H1 (cell line): ENCODE data around the gene AATK. TPM values are rescaled to one million over a fixed set of nuclear protein-coding genes. Genes with fewer than 3 reads are reported as not detected.

Source experiments
- CTCF ChIA-PET: fragments of 300-600 bp; sonication (Branson Sonifier 250); formaldehyde crosslinking; loops from one replicate; lab custom pipeline; 2021; ENCODE audit not compliant: partially characterized antibody; lab: Charles Lee
- POLR2A ChIA-PET: fragments of 300-600 bp; sonication (Branson Sonifier 250); formaldehyde crosslinking; loops from one replicate; lab custom pipeline; 2021; ENCODE audit warnings: inconsistent platforms; ENCODE audit not compliant: partially characterized antibody; lab: Charles Lee
- DNase-seq, 2 experiments: peaks; one replicate each; pipeline versions ENCODE4 v3.0.0 to v3.0.0-alpha.2; 2010 to 2022; ENCODE audit warnings: low spot score in 2 of 2, low read depth in 1 of 2, mixed read lengths in 1 of 2
- FAIRE-seq: peaks from 2 replicates; lab custom pipeline; 2011; peaks lifted over from hg19 to GRCh38; lab: Jason Lieb, UNC
- H2AFZ ChIP-seq: 2 replicates; pipeline ENCODE4 v1.8.1; 2012; ENCODE audit warnings: low read length, inconsistent platforms
- H2AK5ac ChIP-seq: 2 replicates; pipeline ENCODE4 v1.6.1; 2013; ENCODE audit warnings: low read depth, low read length
- H2BK120ac ChIP-seq: replicated peaks from 2 replicates; pipeline ENCODE3; 2013; ENCODE audit warnings: low read depth, low read length, inconsistent platforms
- H2BK12ac ChIP-seq: 2 replicates; pipeline ENCODE4 v1.6.1; 2013; ENCODE audit warnings: low read depth, low read length
- H2BK15ac ChIP-seq: 2 replicates; pipeline ENCODE4 v1.6.1; 2013; ENCODE audit warnings: low read length
- H2BK20ac ChIP-seq: 2 replicates; pipeline ENCODE4 v1.6.1; 2013; ENCODE audit warnings: low read length
- H2BK5ac ChIP-seq: 2 replicates; pipeline ENCODE4 v1.6.1; 2013; ENCODE audit warnings: low read depth, low read length
- H3K14ac ChIP-seq: 2 replicates; pipeline ENCODE4 v1.6.1; 2013; ENCODE audit warnings: inconsistent platforms; ENCODE audit not compliant: insufficient read length
- H3K18ac ChIP-seq: 2 replicates; pipeline ENCODE4 v1.6.1; 2013; ENCODE audit warnings: low read length; ENCODE audit errors: extremely low read depth
- H3K23ac ChIP-seq: 2 replicates; pipeline ENCODE4 v1.6.1; 2013; ENCODE audit warnings: inconsistent platforms; ENCODE audit not compliant: insufficient read length
- H3K23me2 ChIP-seq: 2 replicates; pipeline ENCODE4 v1.6.1; 2013; ENCODE audit warnings: low read depth, low read length
- H3K27ac ChIP-seq: 2 replicates; pipeline ENCODE4 v1.6.1; 2011; ENCODE audit warnings: low read depth, low read length, inconsistent platforms
- H3K27me3 ChIP-seq, 4 experiments: replicated peaks in 1 of 4; 1 replicate in 1 of 4; 2 replicates in 3 of 4; pipeline versions ENCODE4 v1.6.1 to v1.8.1; 2011 to 2013; ENCODE audit warnings: low read length in 3 of 4, mild to moderate bottlenecking in 3 of 4, inconsistent platforms in 2 of 4, mixed read lengths in 2 of 4, moderate library complexity in 1 of 4; ENCODE audit not compliant: control insufficient read depth in 3 of 4, insufficient read depth in 3 of 4; ENCODE audit errors: extremely low read depth in 1 of 4
- H3K36me3 ChIP-seq, 4 experiments: 2 replicates each; pipeline versions ENCODE4 v1.6.1 to v1.8.1; 2011 to 2013; ENCODE audit warnings: mild to moderate bottlenecking in 4 of 4, low read length in 3 of 4, moderate library complexity in 2 of 4, control low read depth in 1 of 4, inconsistent platforms in 1 of 4; ENCODE audit not compliant: insufficient read depth in 4 of 4, control insufficient read depth in 2 of 4
- H3K4ac ChIP-seq: replicated peaks from 2 replicates; pipeline ENCODE3; 2013; ENCODE audit warnings: low read length, low read depth, mixed read lengths, inconsistent platforms; ENCODE audit not compliant: insufficient read length
- H3K4me1 ChIP-seq, 4 experiments: replicated peaks in 1 of 4; 1 replicate in 1 of 4; 2 replicates in 3 of 4; pipeline versions ENCODE4 v1.6.1 to v1.8.1; 2011 to 2013; ENCODE audit warnings: low read length in 3 of 4, inconsistent platforms in 2 of 4, mixed read lengths in 1 of 4; ENCODE audit not compliant: insufficient read depth in 4 of 4, control insufficient read depth in 3 of 4
- H3K4me2 ChIP-seq, 2 experiments: 2 replicates each; pipeline versions ENCODE4 v1.6.1 to v1.8.1; 2011 to 2013; ENCODE audit warnings: low read depth in 2 of 2, low read length in 2 of 2, control low read depth in 1 of 2, inconsistent platforms in 1 of 2, mild to moderate bottlenecking in 1 of 2; ENCODE audit not compliant: insufficient read depth in 1 of 2
- H3K4me3 ChIP-seq, 4 experiments: fragments of 200-600, 300-600 bp in 1 of 4; sonication (generic), shearing (Covaris generic), sonication (Bioruptor Twin) in 1 of 4; 2 replicates each; pipeline versions ENCODE4 v1.5.1 to v1.8.1; 2011 to 2016; ENCODE audit warnings: low read length in 4 of 4, low read depth in 3 of 4, control low read depth in 2 of 4, inconsistent platforms in 2 of 4, mild to moderate bottlenecking in 2 of 4, mixed read lengths in 1 of 4, moderate library complexity in 1 of 4; ENCODE audit not compliant: insufficient read depth in 2 of 4; ENCODE audit errors: extremely low read depth in 1 of 4
- H3K56ac ChIP-seq: replicated peaks from 2 replicates; pipeline ENCODE3; 2013; ENCODE audit warnings: low read depth, mild to moderate bottlenecking, mixed read lengths, low read length, inconsistent platforms; ENCODE audit not compliant: insufficient read length
- H3K79me1 ChIP-seq: 2 replicates; pipeline ENCODE4 v1.6.1; 2013; ENCODE audit warnings: low read depth, low read length, control low read depth
- H3K79me2 ChIP-seq, 2 experiments: 2 replicates each; pipeline versions ENCODE4 v1.6.1 to v1.8.1; 2012 to 2013; ENCODE audit warnings: low read length in 2 of 2, mild to moderate bottlenecking in 2 of 2, inconsistent platforms in 1 of 2; ENCODE audit not compliant: insufficient read depth in 2 of 2, control insufficient read depth in 1 of 2
- H3K9ac ChIP-seq, 4 experiments: replicated peaks in 1 of 4; 1 replicate in 1 of 4; 2 replicates in 3 of 4; pipeline versions ENCODE4 v1.6.1 to v1.8.1; 2011 to 2013; ENCODE audit warnings: low read depth in 3 of 4, low read length in 3 of 4, control low read depth in 2 of 4, mild to moderate bottlenecking in 2 of 4, moderate library complexity in 2 of 4, inconsistent platforms in 1 of 4; ENCODE audit errors: extremely low read depth in 1 of 4
- H3K9me3 ChIP-seq, 2 experiments: 2 replicates each; pipeline versions ENCODE4 v1.6.1 to v1.8.1; 2012 to 2013; ENCODE audit warnings: mild to moderate bottlenecking in 2 of 2, moderate library complexity in 2 of 2, control low read depth in 1 of 2, inconsistent platforms in 1 of 2, low read depth in 1 of 2, low read length in 1 of 2, mixed read lengths in 1 of 2; ENCODE audit not compliant: insufficient read depth in 2 of 2
- H4K20me1 ChIP-seq, 2 experiments: replicated peaks in 1 of 2; 2 replicates each; pipeline versions ENCODE3 to v1.8.1; 2011 to 2013; ENCODE audit warnings: inconsistent platforms in 2 of 2, low read length in 2 of 2, mild to moderate bottlenecking in 1 of 2; ENCODE audit not compliant: insufficient read depth in 2 of 2, control insufficient read depth in 1 of 2
- H4K5ac ChIP-seq: 2 replicates; pipeline ENCODE4 v1.6.1; 2013; ENCODE audit warnings: low read length, low read depth, mixed read lengths, inconsistent platforms; ENCODE audit not compliant: insufficient read length
- H4K8ac ChIP-seq: 2 replicates; pipeline ENCODE4 v1.8.0; 2013; ENCODE audit warnings: mild to moderate bottlenecking, moderate library complexity, low read length, inconsistent platforms; ENCODE audit not compliant: insufficient read depth; ENCODE audit errors: extremely low read depth
- H4K91ac ChIP-seq: replicated peaks from 2 replicates; pipeline ENCODE3; 2013; ENCODE audit warnings: low read length, mixed read lengths, inconsistent platforms; ENCODE audit not compliant: insufficient read length
- CHD2 ChIP-seq: IDR thresholded peaks from 2 replicates; pipeline ENCODE4 v1.6.1; 2012; ENCODE audit warnings: low read length, improper control_type of control experiment
- FOSL1 ChIP-seq: IDR thresholded peaks from 2 replicates; pipeline ENCODE4 v1.6.1; 2011; ENCODE audit warnings: mild to moderate bottlenecking, low read depth, low read length, moderate library complexity; ENCODE audit not compliant: insufficient read depth
- RXRA ChIP-seq: IDR thresholded peaks from 2 replicates; pipeline ENCODE4 v1.6.1; 2011; ENCODE audit warnings: low read depth, mild to moderate bottlenecking, low read length, moderate library complexity; ENCODE audit not compliant: insufficient read depth
- SRF ChIP-seq: IDR thresholded peaks from 2 replicates; pipeline ENCODE4 v1.6.1; 2011; ENCODE audit warnings: mild to moderate bottlenecking, low read depth, low read length, moderate library complexity
- YY1 ChIP-seq: IDR thresholded peaks from 2 replicates; pipeline ENCODE4 v1.6.1; 2011; ENCODE audit warnings: low read depth, mild to moderate bottlenecking, low read length
- ZNF274 ChIP-seq: IDR thresholded peaks from 2 replicates; pipeline ENCODE4 v1.7.0; 2012; ENCODE audit warnings: low read length, borderline replicate concordance; ENCODE audit errors: extremely low read depth
- WGBS, 2 experiments: shearing (Covaris generic) in 1 of 2; methylation state at CpG; one replicate each; pipeline versions ENCODE4 v1.1.6 to v1.1.7; 2013 to 2015; ENCODE audit warnings: low lambda C conversion rate in 2 of 2, mixed read lengths in 2 of 2, inconsistent platforms in 1 of 2, low coverage in 1 of 2, missing lambda C conversion rate in 1 of 2; ENCODE audit not compliant: insufficient replicate concordance in 2 of 2, insufficient coverage in 1 of 2, insufficient read length in 1 of 2; ENCODE audit errors: extremely low coverage in 1 of 2, missing lambda C conversion rate in 1 of 2; 5-methylcytosine and 5-hydroxymethylcytosine counted together
- polyA plus RNA-seq, 7 experiments: library from polyadenylated mRNA; depleted of rRNA in 3 of 7; stranded (reverse) in 5 of 7; unstranded in 2 of 7; fragments of >200 nt in 5 of 7; fragments of 200-250 nt in 2 of 7; gene quantifications; 1 replicate in 5 of 7; 2 replicates in 1 of 7; 4 replicates in 1 of 7; pipeline versions ENCODE4 v1.2.1 to v1.2.3, GENCODE V29; 2011 to 2013; ENCODE audit warnings: missing spikeins in 2 of 7, mixed read lengths in 2 of 7
- total RNA-seq: library from RNA; stranded (reverse); fragmentation: NEBNext Ultra II Directional; extraction: Animal tissue kit (Norgen Biotek cat#: 25700); gene quantifications from 2 replicates; pipeline ENCODE4 v1.2.1, GENCODE V29; 2021

Gene AATK
- total and polyA plus RNA-seq, 2 of the 8 experiments (the other 6 are each of a cell fraction or from before 2014, with no cell fraction given), result 1.7 to 3.5 TPM

DNA sequence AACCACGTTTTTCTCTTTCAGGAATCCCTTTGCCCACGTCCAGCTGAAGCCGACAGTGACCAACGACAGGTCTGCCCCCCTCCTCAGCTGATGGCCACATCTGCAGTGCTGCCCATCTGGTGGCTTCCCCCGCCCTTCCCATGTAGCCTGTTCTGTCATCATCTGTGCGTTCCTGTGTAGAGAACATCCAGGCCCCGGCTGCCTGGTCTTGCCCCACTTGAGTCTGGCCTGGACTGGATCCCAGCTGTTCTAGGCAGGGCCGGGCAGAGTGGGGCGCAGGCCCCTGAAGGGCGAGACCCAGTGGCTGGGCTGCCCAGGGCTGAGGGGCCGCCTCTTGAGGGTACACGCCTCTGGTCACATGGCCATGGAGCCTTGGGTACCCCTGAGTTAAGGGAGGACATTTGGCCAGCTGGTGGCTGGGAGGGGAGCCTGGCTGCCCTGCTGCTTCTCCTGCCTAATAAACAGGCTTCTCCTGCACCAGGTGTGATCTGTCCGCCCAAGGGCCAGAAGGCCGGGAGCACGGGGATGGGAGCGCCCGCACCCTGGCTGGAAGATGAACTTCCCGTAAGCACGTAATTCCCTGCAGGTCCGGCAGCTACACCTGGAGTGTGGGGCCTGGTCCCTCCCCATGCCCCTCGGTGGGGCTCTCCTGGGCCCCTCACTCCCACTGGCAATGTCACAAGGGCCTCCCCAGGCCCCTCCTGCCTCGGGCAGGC is 50.1 kb downstream of the AATK start:
- no peak overlapping the region for H4K5ac ChIP-seq
- no peaks in the 10 kb centered on the region; the same call in none of the 2 replicates for H3K79me1 ChIP-seq
- no peak for TF ChIP-seq CHD2
- TF ChIP-seq SRF, result no peak
- TF ChIP-seq RXRA, result no peak
- TF ChIP-seq YY1, result no peak
- TF ChIP-seq ZNF274, result no peak
- no peak for TF ChIP-seq FOSL1
- TF ChIP-seq, all 59 proteins: peak for 0
- Histone ChIP-seq H3K4me1 (peaks cover 0 to 10% (median 6%) of the 10 kb centered on the region in 4 experiments; a peak in 5 of 7 replicates), H2BK20ac (no peak overlapping the region), H3K4ac (no peak overlapping the region), H3K36me3 (no peaks in the 10 kb centered on the region), H3K79me2 (no peaks in the 10 kb centered on the region), H3K18ac (no peak overlapping the region), H2AFZ (no peak overlapping the region), H4K91ac (no peak overlapping the region), H3K14ac (no peak overlapping the region), H3K23me2 (peaks cover 3% of the 10 kb centered on the region; the same call in 1 of the 2 replicates), H2BK120ac (no peak overlapping the region), H3K4me3 (no peak overlapping the region), H2BK15ac (no peak overlapping the region), H2BK12ac (no peak overlapping the region), H3K23ac (no peak overlapping the region), H3K9ac (no peak overlapping the region), H3K27me3 (no peaks in the 10 kb centered on the region; a peak in 3 of 7 replicates), H4K20me1 (no peaks in the 10 kb centered on the region), H3K27ac (no peak overlapping the region), H3K9me3 (no peaks in the 10 kb centered on the region), H3K56ac (no peak overlapping the region), H4K8ac (no peak overlapping the region; the same call in none of the 2 replicates), H3K4me2 (no peak overlapping the region), H2AK5ac (no peak overlapping the region), H2BK5ac (no peak overlapping the region)
- POLR2A ChIA-PET, result no interaction called here
- 94% methylated on average over 22 of the region's 22 CpGs; no CpG with 5 or more reads in 1 of the 2 experiments for WGBS, 2 experiments
- no peak for FAIRE-seq
- CTCF ChIA-PET, result interaction anchor here (0.5 to 6.2 kb wide), 5 partner anchors 13 to 86 kb away, joined by 3 to 45 read pairs (median 3); no protein-coding TSS in a partner anchor
- no peak for DNase-seq
